T1000 (cell line): ENCODE results near the gene PLEKHG4B.

Experiments
- DNase-seq: peaks from one replicate; lab custom pipeline; 2025; ENCODE audit warnings: mixed read lengths; lab: John Stamatoyannopoulos, UW

The PLEKHG4B gene

GRCh38 chr5:137741-138140 lies 45.8 kb downstream of the PLEKHG4B start:
- no peak for DNase-seq

DNA sequence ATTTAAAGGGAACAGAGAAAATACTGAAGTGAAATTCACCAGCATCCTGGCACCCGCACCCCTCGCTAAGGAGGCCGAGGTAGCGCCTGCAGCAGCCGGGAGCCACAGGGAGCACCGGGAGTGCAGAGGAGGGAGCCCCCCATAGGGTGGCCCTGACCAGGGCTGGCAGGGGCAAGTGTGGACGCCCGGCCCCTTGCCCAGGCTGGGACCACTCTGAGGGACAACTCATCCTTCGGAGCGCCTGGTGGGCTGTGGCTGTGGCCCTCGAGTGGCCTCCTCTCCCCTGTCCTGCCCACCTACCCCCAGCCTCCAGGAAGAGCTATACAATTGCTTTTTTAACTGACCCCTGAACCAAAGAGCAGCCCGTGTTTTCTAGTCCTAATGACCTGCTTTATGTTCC lies 47.0 kb downstream of the PLEKHG4B start:
- no peak for DNase-seq

GRCh38 chr5:139579-140442 lies 47.8 kb downstream of the PLEKHG4B start:
- DNase-seq: no peak

DNA sequence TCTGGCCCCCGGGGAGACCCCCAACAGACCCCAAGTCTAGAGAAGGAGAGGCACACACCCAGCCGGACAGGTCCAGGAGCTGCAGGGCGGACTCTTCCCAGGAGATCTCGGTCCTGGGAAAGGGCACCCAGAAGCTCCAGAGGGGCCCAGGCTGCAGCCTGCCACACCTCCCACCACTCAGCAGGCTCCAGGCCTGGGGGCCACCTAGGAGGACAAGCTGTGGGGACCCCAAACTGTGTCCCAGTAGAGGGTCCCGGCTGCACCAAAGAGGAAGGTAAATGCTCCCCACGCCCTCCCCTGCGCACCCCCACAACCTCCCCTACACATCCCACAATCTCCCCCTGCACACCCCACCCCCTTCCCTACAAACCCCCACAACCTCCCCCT lies 48.5 kb downstream of the PLEKHG4B start:
- no peak for DNase-seq

DNA sequence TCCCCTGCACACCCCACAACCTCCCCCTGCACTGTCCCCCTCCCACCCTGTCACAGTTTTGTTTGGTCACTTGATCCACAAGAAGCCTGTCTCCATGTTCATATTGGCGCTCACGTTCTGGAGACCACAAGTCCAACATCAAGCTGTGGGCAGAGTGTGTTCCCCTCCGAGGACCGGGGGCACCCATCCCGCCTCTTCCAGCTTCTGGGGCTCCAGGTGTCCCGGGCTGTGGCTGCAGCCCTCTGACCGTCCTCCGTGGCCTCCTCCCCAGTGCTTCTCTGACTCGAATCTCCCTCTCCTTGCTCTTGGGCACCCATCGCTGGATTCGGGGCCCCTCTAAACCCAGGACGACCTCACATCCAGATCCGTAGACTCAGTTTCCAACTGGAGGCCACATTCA lies 49.2 kb downstream of the PLEKHG4B start:
- DNase-seq: no peak

DNA sequence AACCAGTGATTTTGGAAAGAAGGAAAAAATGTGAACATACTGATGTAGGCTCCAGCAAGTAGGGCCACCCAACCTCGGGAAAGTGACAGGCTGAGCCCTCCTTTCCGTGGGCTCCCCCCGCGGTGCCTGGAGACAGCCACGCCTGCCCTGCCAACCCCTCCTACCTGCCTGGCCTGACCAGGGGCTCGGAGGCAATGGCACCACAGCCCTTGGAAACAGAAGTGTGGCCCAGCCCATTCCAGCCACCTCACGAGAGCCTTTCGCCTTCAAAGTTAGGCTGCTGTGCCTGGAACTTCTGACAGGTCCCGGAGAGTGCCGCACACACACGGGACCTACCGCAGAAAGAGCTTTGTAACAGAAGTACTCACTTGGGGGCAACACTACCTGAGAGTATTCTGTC lies 49.8 kb downstream of the PLEKHG4B start:
- DNase-seq: no peak

- no peak for DNase-seq
Measured at GRCh38 chr5:142246-142810, 50.4 kb downstream of the PLEKHG4B start.

GRCh38 chr5:143041-143440 lies 51.1 kb downstream of the PLEKHG4B start:
- DNase-seq: no peak

GRCh38 chr5:144941-145340 lies 53.0 kb downstream of the PLEKHG4B start:
- DNase-seq: no peak

DNA sequence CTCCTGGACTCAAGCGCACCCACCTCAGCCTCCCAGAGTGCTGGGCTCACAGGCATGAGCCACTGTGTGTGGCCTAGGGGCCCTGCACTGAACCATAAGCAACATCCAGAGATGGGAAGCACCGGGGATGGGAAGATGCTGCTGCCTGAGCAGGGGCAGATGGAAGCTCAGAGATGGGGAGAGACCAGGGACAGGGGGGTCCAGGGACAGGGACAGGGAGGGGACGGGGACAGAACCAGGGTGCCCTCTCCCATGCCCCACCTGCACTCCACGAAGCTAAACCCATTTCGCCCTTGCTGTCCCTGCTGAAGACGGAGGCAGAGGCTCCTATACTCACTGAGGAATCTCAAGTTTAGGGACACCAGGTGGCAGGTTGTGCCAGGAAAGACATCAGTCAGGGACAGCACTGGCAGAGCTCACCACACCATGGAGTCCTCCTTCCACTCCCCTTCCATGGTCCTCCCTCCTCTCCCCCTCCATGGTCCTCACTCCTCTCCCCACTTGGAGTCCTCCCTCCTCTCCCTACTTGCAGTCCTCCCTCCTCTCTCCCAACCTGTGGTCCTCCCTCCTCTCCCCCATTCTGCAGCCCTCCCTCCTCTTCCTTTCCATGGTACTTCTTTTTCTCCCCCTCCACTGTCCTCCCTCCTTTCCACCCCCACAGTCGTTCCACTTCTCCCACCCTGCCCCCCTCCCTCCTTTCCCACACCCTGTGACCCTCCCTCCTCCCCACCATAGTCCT lies 53.8 kb downstream of the PLEKHG4B start:
- DNase-seq: no peak

DNA sequence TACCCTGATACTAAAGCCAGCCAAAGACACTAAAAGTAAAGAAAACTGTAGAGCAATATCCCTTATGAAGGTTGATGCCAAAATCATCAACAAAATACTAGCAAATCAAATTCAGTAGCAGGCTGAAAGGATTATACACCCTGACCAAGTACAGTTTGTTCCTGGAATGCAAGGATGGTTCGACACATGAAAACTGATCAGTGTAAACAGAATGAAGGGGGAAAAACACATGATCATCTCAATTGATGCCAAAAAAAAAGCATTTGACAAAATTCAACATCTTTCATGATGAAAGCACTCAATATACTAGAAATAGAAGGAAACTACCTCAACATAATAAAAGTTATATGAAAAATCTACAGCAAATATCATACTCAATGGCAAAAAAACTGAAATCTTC lies 55.8 kb downstream of the PLEKHG4B start:
- DNase-seq: no peak

DNA sequence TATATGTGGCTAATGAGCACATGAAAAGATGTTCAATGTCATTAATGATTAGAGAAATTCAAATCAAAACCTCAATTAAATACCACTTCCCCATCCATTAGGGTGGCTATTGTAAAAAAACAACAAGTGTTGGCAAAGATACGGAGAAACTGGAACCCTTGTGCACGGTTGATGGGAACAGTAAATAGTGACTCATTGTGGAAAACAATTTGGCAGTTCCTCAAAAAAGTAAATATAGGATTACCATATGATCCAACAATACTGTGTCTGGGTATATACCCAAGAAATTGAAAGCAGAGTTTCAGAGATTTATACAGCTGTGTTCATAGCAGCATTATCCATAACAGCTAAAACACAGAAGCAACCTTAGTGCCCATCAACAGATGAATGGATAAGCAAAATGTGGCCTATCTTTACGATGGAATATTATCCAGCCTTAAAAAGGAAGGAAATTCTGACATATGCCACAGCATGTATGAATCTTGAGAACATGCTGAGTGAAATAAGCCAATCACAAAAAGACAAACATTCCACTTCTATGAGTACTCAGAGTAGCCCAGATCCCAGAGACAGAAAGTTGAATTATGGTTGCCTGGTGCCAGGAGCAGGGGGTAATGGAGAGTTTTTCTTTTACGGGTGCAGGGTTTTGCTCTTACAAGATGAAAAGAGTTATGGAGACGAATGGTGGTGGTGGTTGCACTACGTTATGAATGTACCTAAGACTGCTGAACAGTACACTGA lies 57.9 kb downstream of the PLEKHG4B start:
- no peak for DNase-seq

DNA sequence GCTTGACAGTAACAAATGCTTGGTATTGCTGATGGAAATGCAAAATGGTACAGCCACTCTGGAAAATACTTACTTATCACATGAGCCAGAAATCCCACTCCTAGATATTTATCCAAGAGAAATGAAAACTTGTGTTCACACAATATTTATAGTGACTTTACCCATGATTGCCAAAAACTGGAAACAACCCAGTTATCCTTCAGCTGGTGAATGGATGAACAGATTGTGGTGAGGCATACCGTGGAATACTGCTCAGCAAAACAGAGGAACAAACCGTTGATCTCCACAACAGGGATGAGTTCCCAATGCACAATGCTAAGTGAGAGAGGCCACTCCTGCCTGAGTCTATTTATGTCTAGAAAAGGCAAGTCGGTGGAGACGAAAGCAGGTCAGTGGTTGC lies 58.8 kb downstream of the PLEKHG4B start:
- DNase-seq: no peak

DNA sequence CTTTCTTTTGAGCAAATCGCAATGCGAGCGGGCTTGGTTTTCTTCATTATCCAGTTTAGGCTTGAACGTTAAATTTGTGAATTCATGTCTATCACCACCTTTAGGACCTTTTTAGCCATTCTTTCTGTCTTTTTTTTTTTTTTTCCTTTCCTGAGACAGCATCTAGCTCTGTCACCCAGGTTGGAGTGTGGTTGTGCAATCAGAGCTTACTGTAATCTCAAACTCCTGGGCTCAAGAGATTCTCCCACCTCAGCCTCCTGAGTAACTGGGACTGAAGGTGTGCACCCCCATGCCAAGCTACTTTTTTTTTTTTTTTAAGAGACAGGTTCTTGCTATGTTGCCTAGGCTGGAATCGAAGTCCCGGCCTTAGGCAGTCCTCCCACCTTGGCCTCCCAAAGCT lies 60.1 kb downstream of the PLEKHG4B start:
- no peak for DNase-seq

GRCh38 chr5:153256-153655 lies 61.3 kb downstream of the PLEKHG4B start:
- DNase-seq: no peak

DNA sequence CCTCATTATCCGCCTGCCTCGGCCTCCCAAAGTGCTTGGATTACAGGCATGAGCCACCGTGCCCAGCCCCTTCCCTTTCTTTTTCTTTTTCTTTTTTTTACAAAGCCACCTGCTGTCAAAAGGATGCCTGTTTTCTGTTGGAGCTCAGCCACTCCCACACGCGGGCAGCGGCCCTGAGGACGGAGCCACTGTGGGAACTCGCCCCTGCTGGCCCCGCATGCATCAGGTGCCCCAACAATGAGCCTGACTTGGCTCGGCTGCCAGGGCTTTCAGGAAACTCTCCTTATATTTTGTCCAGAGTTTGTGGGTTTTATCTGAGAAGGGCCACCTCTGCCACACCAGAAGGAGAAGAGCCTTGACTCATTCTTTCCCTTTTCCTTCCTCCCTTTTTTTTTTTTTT lies 62.3 kb downstream of the PLEKHG4B start:
- DNase-seq: no peak

DNA sequence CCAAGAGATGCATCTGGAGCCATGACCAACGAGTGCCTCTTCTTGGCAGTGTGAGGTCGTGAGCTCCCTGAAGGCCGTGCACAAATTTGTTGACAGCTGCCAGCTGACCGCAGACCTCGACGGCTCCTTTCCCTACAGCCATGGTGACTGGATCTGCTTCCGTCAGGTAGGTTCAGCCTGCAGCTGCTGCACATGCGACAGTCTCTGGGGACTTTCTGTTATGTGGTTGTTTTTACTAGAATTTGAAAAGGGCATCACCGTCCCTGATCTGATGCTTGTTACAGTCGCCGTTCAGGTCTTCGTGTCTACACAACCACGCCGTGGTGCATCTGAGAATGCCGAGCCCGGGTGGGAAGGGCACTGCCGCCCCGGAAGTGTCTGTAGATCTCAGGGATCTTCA lies 62.9 kb downstream of the PLEKHG4B start:
- DNase-seq: no peak

- DNase-seq: no peak
Measured at GRCh38 chr5:155651-156410, 63.9 kb downstream of the PLEKHG4B start.

DNA sequence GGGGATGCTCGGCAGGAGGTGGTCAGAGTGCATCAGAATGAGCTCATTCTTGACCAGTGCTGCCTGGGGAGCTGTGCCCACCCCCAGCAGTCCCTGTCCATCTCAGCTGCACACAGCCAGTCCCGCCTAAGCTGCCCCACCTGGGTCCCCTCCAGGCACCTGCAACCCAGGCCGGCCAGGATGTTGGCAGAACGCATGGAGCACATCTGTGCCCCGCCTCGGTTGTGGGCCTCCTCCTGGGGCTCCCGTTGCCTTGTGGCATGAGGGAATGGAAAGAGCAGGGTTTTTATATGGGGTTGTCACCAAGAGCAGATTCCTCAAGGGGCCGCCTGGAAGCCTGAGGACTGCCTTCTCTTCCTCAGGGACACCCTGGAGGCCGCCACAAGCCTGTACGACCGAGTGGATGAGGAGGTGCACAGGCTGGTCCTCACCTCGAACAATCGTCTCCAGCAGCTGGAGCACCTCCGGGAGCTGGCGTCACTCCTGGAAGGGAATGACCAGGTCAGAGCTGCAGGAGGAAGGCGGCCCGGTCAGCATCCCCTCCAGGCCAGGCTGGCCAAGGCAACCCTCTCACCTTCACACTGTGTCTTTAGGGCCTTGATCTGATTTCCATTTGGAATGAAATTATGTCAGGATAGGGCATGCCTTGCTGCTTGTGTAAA lies 64.6 kb downstream of the PLEKHG4B start:
- DNase-seq: no peak

GRCh38 chr5:157126-157715 lies 65.3 kb downstream of the PLEKHG4B start:
- no peak for DNase-seq

GRCh38 chr5:157801-158200 lies 65.8 kb downstream of the PLEKHG4B start:
- no peak for DNase-seq
